ENCODE results near the gene ABCA12. TPM values are rescaled to one million over a fixed set of nuclear protein-coding genes. Genes with fewer than 3 reads are reported as not detected.

The ABCA12 gene
- total RNA-seq, 1 experiment from 2014 or later, result 0.05 TPM

GRCh38 chr2:215034154-215034553 is 104.3 kb downstream of the ABCA12 start:
- no peak for DNase-seq (ENCODE audit: low spot score)

DNA sequence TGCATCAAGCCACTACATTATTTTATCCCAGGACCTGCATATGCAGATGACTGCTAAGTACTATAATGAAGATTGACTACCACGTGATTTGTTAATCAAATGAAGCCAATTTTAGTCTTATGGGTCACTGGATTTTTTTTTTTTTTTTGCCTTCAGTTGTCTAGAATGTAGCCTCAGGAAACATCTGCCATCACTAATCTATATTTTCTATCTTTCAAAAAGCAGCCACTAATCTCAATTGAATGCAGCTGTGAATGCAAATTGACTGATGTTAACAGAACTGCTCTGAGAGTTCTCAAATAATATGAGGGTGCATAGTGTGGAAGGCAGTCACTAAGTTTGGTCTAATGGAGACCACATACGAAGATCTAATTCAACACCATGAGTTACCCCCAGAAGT is 106.3 kb downstream of the ABCA12 start:
- DNase-seq (ENCODE audit: low spot score), result no peak

GRCh38 chr2:215031321-215031720 is 107.1 kb downstream of the ABCA12 start:
- DNase-seq (ENCODE audit: low spot score), result no peak

GRCh38 chr2:215029936-215030335 is 108.5 kb downstream of the ABCA12 start:
- no peak for DNase-seq (ENCODE audit: low spot score)

- DNase-seq (ENCODE audit: low spot score), result peak; percentile 22
Measured at GRCh38 chr2:215028231-215028630, 110.2 kb downstream of the ABCA12 start.

GRCh38 chr2:215027779-215028178 is 110.6 kb downstream of the ABCA12 start:
- no peak for DNase-seq (ENCODE audit: low spot score)

GRCh38 chr2:215022910-215023309 is 115.5 kb downstream of the ABCA12 start:
- no peak for DNase-seq (ENCODE audit: low spot score)

DNA sequence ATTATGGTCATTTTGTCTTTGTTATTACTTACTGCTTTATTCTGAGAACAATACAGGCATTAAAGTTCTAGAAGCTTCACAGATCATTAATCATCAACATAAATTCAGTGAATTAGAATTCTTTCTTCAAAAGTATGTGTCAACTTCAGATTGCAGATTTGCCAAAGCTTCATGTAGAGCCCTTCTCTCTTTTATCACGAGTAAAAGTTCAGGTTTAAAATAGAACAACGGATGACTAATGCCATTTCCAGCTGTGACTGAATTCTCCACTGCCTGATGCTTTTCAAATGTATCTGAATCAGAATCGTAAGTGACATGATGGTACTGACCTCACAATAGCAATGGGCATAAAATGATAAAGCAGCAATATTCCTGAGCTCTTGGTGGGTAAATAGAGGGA is 116.0 kb downstream of the ABCA12 start:
- peak; percentile 72 for DNase-seq (ENCODE audit: low spot score)

GRCh38 chr2:215020283-215020682 is 118.1 kb downstream of the ABCA12 start:
- no peak for DNase-seq (ENCODE audit: low spot score)

DNA sequence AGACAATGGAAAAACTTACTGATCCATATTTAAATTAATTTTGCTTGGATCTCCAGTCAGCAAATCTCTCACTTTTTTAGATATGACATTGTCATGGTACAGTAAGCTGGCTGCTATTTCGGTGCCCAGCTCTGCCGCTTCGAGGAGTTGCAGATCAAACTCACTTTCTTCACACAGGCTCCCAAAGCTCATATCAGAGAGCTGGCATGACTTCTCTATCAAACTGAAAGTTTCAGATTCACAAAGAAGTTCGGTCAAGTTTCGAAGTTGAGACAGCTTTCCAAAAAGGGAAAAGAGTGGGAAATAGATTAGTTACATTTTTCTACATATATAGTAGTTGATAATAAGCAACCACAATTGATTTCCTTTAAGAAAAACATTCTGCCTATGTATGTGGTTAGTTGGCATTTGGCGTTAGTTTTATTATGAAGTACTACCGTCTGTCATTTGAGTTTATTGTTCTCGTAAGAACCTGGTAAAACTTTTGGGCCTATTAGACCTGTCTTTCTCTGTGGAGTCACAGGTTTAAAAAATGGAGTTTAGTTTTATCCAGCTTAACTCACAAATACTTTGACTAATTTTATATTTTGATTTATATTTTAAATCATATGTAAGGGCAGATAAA is 118.8 kb downstream of the ABCA12 start:
- no peak for DNase-seq (ENCODE audit: low spot score)

GRCh38 chr2:215019085-215019484 is 119.3 kb downstream of the ABCA12 start:
- DNase-seq (ENCODE audit: low spot score), result no peak

- DNase-seq (ENCODE audit: low spot score), result no peak
Measured at GRCh38 chr2:215015421-215015820, 123.0 kb downstream of the ABCA12 start.

GRCh38 chr2:215010390-215010789 is 128.0 kb downstream of the ABCA12 start:
- DNase-seq (ENCODE audit: low spot score), result no peak

DNA sequence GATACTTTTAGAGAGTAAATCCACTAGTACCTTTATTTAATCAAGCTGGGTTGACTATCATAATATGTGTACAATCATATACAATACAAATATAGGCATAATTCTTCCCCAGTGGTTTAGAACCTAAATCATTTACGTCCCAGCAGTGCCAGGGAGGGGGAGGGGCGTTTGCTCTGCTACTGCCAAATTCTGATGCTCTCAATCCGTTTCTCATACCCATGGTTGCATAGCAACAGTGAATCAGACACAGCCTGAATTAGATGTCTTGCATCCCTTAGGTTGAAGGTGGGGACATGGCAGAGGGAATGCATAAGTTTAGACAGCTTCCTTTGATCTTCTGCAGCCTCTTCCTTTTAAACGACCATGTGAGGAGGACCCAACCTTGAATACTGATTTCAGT is 135.4 kb downstream of the ABCA12 start:
- no peak for DNase-seq (ENCODE audit: low spot score)

DNA sequence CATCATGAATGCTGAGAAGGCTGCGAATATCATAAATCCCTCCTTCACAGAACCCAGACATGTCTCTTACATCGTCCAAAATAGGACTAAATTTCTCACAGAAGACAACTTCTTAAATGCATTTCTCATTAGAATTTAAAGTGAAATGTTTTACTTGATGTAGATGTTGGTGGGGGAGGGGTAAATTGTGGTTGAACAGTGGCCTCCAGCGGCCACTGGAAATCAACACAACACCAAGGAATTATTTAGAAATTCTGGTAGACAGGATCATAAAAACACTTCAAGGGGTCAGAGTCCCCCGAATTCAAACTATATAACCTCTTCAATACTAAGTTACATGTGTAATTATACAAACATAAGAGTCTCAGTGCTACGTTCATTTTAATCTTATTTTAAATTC is 135.9 kb downstream of the ABCA12 start:
- DNase-seq (ENCODE audit: low spot score), result peak; percentile 40

DNA sequence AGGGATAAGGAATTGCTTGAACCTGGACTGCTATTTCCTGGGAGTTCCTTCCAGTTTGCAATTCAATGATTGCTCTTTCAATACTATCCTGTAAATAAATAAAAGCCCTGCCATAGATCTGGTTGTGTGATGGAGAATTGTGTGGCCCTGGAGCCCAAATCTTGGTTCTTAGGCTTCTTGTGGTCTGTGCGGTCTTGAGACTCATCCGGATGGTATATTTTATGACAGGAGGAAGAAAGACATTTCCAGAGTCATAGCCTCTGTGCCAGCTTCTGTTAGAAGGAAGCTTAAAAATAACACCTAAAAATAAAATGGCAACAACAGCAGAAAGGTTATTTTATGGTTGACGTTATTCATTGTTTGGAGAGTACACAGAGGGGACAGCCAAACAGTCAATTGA is 137.7 kb downstream of the ABCA12 start:
- DNase-seq (ENCODE audit: low spot score), result no peak

- no peak for DNase-seq (ENCODE audit: low spot score)
Measured at GRCh38 chr2:214995926-214996670, 142.3 kb downstream of the ABCA12 start.

GRCh38 chr2:214995409-214995808 is 143.0 kb downstream of the ABCA12 start:
- no peak for DNase-seq (ENCODE audit: low spot score)

- DNase-seq (ENCODE audit: low spot score), result no peak
Measured at GRCh38 chr2:214992911-214993310, 145.5 kb downstream of the ABCA12 start.

GRCh38 chr2:214989187-214989586 is 149.2 kb downstream of the ABCA12 start:
- no peak for DNase-seq (ENCODE audit: low spot score)

DNA sequence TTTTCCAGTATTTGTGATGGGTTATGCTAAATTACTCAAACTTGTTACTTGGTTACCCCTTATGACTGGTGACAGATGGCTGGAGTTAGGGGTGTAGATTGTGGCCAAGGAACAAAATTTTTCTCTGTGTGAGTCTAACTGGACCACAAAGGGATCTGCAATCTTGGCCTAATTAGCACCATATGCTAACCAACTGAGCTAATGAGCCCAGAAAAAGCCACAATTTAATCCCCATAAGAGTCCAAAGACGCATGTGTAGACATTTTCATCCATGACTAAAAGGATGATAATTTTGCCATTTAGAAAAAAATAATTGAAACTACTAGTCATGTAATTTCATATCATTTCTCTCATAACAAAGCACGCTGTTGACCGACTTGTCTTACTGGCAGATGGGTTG is 151.2 kb downstream of the ABCA12 start:
- no peak for DNase-seq (ENCODE audit: low spot score)

DNA sequence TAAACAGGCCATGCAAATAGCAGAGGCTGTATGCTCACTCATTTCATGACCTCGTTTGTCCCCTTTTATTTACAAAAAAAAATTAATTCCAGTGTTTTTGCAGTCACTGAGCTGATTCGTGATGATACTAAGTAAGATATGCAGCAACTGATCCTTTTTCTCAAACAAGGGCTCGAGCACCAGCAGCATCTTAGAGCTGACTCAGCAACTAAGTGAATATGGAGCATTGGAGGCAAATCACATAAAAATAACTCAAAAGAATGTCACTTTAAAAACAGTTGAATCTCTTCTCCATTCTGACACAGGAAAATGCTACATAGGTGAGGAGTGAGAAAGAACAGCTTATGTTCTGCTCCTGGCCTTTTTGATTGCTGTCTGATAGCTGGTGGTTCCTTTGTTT is 152.8 kb downstream of the ABCA12 start:
- no peak for DNase-seq (ENCODE audit: low spot score)

GRCh38 chr2:214966420-214966819 is 172.0 kb downstream of the ABCA12 start:
- DNase-seq (ENCODE audit: low spot score), result no peak

DNA sequence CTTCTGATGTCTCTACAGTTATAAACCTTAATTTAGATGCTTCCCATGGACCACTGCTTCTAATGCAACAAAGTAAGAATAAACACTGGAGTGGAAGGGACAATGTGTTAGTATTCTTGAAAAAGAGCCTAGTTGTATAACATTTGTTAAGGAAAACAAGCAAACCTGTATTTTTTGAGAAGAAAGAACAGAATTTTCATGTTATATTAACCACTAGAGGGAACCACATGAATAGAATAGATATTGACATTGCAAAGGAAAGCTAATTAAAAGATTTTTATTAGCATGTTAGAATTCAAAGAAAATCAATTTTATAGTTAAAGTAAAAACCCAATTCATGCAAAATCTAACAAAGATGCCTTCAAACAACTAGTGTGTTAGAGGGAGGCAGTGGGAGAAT is 177.7 kb downstream of the ABCA12 start:
- no peak for DNase-seq (ENCODE audit: low spot score)

All from A172 (cell line).